Ovary (tissue), 3 donors: ENCODE results near the gene ZNF718.
"Not testable (repeated sequence)": the region's sequence is repeated elsewhere in the genome, so short reads cannot be mapped to it uniquely, and the experiment has no call there.

Source experiments
- CTCF ChIP-seq, 3 donors: fragments of 450-650 bp in 2 of 3; fragments of 200-600 bp in 1 of 3; IDR thresholded peaks; one replicate each; pipeline versions ENCODE4 v1.5.1 to v1.8.0; 2016 to 2022; ENCODE audit warnings: antibody characterized with exemption in 3 of 3, mild to moderate bottlenecking in 1 of 3
- EP300 ChIP-seq: sonication (generic); formaldehyde crosslinking; IDR thresholded peaks from one replicate; pipeline ENCODE4 v1.6.1; 2017; ENCODE audit warnings: antibody characterized with exemption
- POLR2A ChIP-seq: fragments of 450-650 bp; IDR thresholded peaks from one replicate; pipeline ENCODE4 v1.6.1; 2017; ENCODE audit warnings: antibody characterized with exemption, mild to moderate bottlenecking, moderate library complexity
- donor health status: DM: no; HTN: no; CAD: no.

GRCh38 chr4:182225-182624, 57.9 kb downstream of the ZNF718 start:
- not testable (repeated sequence) for TF ChIP-seq CTCF (IDR thresholded peaks at IDR 0.05); POLR2A; EP300
